Measurements from ENCODE around the gene ABCC1.
"Not testable (repeated sequence)": the region's sequence is repeated elsewhere in the genome, so short reads cannot be mapped to it uniquely, and the experiment has no call there.

The ABCC1 gene

DNA sequence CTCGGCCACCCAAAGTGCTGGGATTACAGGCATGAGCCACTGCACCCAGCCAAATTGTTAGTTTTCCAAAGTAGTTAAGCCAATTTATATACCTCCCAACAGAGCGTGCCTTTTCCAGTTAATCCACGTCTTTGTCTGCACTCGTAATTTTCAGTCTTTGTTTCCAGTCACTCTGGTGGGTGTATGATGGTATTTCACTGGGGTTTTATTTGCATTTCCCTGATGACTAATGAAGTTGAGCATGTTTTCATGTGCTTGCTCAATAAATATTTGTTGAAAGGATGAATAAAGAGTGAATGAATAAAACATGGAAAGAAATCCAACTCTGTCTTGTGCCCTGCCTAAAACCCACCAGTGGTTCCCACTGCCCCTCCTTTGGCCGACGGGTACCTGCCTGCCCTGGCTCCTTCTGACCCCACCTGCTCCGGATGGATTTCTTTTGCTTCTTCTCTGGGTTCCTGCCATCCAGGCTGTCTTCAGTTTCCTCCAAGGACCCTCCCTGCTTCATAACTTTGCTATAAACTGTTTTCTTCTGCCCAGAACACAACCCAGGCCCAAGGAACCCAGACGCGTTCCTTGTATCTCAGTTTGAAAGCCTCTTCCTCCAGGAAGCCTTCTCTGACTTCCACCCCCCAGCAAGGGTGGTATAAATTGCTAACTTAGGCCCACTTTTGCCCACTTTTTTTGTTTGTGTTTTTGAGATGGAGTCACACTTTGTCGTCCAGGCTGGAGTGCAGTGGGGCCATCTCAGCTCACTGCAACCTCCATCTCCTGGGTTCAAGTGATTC lies 3.0 kb upstream of the ABCC1 start:
- DNase-seq (ENCODE audit: low read depth in 2 of 2), result no peak

DNA sequence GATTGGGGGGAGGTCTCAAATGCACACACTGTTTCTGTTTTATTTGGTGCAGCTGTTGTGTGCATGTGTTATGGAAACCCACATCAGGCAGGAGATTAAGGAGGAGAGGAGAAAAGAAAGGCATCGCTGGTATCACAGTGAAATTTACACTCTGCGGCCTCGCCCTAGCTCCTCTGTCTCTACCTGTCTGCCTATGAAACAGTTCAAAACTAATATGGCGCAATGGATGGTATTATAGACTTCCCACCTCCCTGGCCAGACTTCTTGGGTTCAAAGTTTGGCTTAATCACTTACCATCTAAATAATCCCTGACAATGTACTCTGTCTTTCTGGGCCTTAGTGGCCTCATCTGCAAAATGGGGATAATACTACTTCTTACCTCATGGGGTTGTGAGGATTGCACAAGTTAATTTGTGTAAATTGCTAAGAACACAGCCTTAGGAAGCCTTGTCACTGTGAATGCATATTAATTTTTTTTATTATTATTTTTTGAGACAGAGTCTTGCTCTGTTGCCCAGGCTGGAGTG lies 1.4 kb upstream of the ABCC1 start:
- no peak for DNase-seq (ENCODE audit: low read depth in 2 of 2)

DNA sequence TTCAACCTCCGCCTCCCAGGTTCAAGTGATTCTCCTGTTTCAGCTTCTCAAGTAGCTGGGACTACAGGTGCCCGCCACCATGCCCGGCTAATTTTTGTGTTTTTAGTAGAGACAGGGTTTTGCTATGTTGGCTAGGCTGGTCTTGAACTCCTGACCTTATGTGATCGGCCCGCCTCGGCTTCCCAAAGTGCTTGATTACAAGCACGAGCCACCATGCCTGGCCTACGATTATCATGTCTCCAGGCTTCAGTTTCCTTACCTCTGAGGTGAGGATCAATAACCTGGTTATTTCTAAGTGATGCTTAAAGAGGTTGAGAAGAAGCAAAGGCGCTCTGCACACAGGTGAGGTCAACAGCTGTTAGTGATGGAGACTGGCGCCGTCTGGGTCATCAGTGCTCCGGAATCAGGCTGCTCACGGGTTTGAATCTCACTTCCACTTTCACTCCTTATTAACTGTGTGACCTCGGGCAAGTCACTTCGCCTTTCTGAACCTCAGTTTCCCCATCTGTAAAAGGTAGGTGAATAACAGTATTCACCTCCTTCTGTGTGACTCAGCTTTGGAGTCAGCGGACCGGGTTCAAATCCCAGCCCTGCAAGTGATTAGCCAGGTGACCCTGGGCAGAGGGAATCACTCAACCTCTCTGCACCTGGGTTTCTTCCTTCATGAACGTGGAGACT lies 745 bp upstream of the ABCC1 start:
- no peak for DNase-seq (ENCODE audit: low read depth in 2 of 2)

DNA sequence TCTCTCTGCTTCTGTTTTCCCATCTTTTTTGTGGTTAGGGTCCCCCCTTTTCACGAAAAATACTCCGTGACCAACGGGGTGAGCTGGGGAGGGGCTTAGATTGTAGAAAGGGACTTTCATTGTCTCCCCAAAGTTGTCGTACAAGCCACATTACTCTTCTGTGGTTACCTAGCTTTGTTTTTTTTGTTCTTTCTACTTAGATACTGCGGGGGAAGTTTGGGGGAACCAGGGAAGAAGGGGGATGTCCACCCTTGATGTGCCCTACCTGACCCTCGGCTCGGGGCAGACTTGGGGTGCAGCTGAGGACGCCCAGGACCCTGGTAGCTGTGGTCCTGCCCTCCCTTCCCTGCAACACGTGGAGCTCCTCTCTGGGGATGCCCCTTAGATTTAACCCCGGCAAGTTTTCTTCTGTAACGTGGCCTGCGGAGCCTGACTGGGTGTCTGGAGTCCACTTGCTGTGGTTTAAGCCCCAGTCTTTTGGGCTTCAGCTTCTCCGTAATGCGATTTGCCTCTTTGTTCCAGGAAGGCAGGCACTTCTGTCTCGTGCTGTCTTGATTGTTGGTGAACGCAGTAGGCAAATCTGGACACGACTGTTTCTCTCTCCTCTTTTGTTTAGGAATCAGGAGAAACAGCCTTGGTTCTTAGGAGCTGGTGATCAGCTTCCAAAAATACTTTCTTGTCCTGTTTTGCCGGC lies 892 bp downstream of the ABCC1 start:
- DNase-seq (ENCODE audit: low read depth in 2 of 2), result no peak

GRCh38 chr16:15950869-15951268 lies 1.5 kb downstream of the ABCC1 start:
- DNase-seq (ENCODE audit: low read depth in 2 of 2), result no peak

DNA sequence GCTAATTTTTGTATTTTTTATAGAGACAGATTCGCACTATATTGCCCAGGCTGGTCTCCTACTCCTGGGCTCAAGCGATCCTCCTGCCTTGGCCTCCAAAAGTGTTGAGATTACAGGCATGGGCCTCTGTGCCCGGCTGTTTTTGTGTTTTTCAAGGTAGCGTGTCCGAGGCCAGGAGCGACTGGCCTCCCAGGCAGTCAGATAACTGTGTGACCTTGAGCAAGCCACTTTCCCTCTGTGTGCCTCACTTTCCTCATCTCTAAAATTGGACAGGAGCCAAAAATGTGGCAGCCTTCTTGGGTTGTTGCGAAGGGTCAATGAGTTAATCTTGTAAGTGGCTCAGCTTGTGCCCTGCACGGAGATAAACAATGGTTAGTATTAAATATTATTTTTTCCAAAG lies 2.4 kb downstream of the ABCC1 start:
- DNase-seq (ENCODE audit: low read depth in 2 of 2), result no peak

DNA sequence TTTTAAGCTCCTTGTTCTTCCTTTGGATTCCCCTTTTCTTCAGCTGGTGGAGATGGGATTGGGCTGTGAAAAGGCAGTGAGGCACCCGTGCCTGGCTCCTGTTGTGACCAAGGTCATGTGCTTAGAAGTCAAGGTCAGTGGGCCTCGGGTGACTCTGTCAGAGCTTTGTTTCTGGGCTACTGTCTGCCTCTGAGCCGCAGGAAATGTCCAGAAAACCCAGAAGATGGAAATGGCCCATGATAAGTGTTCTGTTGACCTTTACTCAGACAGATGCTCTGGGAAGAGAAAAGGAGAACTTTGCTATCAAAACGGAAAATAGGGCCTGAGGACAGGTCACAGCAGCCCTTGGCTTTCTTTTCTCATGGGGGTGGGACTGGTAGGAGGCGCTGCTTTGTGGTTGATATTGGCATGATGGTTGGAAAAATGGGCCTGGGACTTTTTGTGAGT lies 2.9 kb downstream of the ABCC1 start:
- no peak for DNase-seq (ENCODE audit: low read depth in 2 of 2)

DNA sequence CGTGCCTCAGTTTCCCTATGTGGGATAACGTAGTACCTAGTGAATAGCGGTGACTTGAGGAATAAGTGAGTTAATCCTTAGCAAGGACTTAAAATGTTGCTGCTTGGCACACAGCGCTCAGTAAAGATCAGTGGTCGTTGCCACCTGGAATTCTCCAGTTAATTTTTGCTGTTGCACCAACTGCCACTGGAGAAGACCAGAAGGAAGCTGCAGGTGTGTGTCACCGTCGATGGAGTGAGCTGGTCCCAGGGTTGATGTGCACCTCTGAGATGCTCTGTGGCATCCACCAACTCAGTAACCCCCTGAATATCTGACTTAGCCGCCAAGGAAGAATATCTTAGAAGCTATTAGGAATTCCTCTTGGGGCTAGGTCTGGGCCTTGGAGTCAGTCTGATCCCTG lies 4.1 kb downstream of the ABCC1 start:
- DNase-seq (ENCODE audit: low read depth in 2 of 2), result no peak

DNA sequence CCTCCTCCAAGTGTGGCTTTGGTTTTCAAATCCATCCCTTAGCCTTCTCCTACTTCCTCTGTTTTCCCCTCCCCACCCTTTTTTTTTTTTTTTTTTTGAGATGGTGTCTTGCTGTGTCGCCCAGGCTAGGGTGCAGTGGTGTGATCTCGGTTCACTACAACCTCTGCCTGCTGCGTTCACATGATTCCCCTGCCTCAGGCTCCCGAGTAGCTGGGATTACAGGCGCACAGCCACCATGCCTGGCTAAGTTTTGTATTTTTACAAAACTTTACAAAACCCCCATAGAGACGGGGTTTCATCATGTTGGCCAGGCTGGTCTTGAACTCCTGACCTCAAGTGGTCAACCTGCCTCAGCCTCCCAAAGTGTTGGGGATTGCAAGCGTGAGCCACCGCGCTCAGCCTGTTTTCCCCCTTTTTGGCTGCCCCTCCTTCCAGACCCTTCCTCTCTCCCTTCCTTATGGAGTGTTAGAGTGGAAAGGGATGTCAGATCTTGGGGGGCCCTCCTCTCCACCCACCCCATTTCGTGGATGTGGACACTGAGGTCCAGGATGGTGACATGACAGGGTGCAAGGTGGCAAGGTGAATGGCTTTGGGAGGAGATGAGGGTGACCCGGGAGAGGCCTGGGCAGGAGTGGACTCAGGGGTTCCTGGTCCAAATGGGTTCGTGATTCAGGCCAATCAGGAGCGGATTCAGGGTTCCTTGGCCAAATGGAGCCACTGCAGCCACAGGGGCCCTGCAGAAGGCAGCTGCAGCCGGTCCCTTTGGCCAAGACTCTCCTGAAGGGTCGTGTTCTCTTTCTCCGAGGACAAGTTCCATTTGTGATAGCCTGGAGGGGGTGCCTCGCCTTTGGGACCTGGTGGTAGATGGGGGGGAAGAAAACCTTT lies 4.8 kb downstream of the ABCC1 start:
- no peak for DNase-seq (ENCODE audit: low read depth in 2 of 2)

GRCh38 chr16:15954814-15955151 lies 5.4 kb downstream of the ABCC1 start:
- no peak for DNase-seq (ENCODE audit: low read depth in 2 of 2)

GRCh38 chr16:15955425-15955824 lies 6.0 kb downstream of the ABCC1 start:
- no peak for DNase-seq (ENCODE audit: low read depth in 2 of 2)

DNA sequence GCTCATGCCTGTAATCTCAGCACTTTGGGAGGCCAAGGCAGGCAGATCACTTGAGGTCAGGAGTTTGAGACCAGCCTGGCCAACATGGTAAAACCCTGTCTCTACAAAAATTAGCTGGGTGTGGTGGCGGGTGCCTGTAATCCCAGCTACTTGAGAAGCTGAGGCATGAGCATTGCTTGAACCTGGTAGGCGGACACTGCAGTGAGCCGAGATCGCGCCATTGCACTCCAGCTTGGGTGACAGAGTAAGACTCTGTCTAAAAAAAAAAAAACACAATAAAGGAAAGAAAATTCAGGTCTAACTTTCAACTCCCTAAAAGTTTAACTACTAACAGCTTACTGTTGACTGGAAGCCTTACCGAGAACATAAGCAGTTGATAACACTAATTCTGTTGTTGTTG lies 6.7 kb downstream of the ABCC1 start:
- not testable (repeated sequence) for DNase-seq (ENCODE audit: low read depth in 2 of 2)

DNA sequence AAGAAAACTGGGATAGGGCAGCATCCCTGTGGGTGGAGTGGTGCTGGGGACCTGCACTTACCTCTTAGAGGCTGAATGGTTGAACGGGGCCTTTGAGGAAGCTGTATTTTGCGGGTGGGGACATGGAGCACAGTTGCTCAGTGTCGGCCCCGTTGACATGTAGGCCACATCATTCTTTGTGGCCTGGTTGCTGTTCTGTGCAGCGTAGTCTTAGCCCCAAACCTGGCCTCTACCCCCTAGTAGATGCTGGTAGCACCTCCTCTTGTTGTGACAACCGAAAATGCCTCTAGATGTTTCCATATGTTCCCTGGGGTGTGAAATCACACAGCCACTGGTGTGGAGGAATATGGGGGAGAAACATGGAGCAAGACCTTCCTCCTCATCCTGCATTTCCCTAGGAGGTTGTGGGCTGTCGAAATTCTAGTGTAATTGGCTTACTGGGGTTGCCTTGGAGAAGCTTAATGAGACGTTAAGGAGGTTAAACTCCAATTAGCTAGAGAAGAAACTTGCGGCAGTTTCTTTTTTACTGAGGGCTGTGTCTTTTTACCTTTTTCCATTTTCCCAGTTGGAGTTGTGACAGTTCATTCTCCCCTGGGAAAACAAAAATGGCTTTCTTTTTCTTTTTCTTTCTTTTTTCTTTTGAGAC lies 9.4 kb downstream of the ABCC1 start:
- DNase-seq (ENCODE audit: low read depth in 2 of 2), result no peak

- DNase-seq (ENCODE audit: low read depth in 2 of 2), result no peak
Measured at GRCh38 chr16:15960124-15960971, 10.9 kb downstream of the ABCC1 start.

- DNase-seq (ENCODE audit: low read depth in 2 of 2), result peak; percentile 30 to 67
Measured at GRCh38 chr16:15961060-15961511, 11.7 kb downstream of the ABCC1 start.

DNA sequence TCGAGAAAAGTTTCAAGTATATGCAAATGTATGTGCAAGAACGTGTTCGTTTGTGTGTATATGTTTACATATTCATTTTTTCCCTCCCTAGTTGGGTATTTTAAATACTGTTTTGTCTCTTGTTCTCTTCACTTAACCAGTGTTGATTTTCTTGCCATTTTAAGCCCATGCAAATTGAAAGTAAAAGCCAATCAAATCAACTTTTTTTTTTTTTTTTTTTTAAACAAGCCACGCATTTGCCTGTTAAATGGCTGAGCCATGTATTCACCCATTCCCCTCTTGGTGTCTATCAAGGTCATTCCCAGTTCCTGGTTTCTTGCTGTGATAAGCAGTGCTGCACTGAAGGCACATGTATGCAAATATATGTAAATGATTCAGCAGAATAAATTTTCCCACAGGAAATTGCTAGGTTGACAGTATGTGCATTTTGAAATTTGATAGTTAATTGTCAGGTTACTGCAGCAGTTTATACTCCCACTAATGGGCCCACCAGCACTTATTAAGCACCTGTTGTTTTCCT lies 12.2 kb downstream of the ABCC1 start:
- DNase-seq (ENCODE audit: low read depth in 2 of 2), result no peak

DNA sequence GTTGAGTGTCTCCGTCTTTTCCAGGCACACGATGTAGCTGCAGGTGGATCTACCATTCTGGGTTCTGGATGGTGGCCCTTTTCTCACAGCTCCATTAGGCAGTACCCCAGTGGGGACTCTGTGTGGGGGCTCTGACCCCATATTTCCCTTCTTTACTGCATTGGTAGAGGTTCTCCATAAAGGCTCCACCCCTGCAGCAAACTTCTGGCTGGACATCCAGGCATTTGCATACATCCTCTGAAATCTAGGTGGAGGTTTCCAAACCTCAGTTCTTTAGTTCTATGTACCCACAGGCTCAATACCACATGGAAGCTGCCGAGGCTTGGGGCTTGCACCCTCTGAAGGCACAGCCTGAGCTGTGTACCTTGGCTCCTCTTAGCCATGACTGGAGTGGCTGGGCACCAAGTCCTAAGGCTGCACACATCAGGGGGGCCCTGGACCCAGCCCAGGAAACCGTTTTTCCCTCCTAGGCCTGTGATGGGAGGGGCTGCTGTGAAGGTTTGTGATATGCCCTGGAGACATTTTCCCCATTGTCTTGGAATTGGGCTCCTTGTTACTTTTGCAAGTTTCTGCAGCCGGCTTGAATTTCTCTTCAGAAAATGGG lies 14.0 kb downstream of the ABCC1 start:
- DNase-seq (ENCODE audit: low read depth in 2 of 2), result no peak

- no peak for DNase-seq (ENCODE audit: low read depth in 2 of 2)
Measured at GRCh38 chr16:15966420-15966819, 17.0 kb downstream of the ABCC1 start.

GRCh38 chr16:15966836-15967546 lies 17.6 kb downstream of the ABCC1 start:
- DNase-seq (ENCODE audit: low read depth in 2 of 2), result no peak

Measured in stimulated activated CD8-positive, alpha-beta memory T cell treated with anti-CD3 and anti-CD28 coated beads, Interleukin-15, amount 100 ng/mL, for 4 hours (primary cell).